SU-DHL-6 (cell line): Measurements from ENCODE around the gene FBXL13.

Experiments
- EZH2phosphoT487 ChIP-seq: fragments of 200-600 bp; sonication (generic), shearing (Covaris generic); conservative IDR thresholded peaks from 2 replicates; pipeline ENCODE4 v1.6.1; 2018; ENCODE audit warnings: mild to moderate bottlenecking, antibody characterized with exemption, low read length, moderate library complexity, mixed read lengths
- TF ChIP-seq, protein P1 (sequence below): fragments of 200-600 bp; sonication (generic); IDR thresholded peaks from one replicate; pipeline ENCODE4 v1.5.1; 2017; ENCODE audit warnings: antibody characterized with exemption, mild to moderate bottlenecking, low read length, moderate library complexity; ENCODE audit not compliant: insufficient read depth, poor library complexity, severe bottlenecking

GRCh38 chr7:103025341-103025740 is 49.3 kb downstream of the FBXL13 start:
- TF ChIP-seq, protein P1, sequence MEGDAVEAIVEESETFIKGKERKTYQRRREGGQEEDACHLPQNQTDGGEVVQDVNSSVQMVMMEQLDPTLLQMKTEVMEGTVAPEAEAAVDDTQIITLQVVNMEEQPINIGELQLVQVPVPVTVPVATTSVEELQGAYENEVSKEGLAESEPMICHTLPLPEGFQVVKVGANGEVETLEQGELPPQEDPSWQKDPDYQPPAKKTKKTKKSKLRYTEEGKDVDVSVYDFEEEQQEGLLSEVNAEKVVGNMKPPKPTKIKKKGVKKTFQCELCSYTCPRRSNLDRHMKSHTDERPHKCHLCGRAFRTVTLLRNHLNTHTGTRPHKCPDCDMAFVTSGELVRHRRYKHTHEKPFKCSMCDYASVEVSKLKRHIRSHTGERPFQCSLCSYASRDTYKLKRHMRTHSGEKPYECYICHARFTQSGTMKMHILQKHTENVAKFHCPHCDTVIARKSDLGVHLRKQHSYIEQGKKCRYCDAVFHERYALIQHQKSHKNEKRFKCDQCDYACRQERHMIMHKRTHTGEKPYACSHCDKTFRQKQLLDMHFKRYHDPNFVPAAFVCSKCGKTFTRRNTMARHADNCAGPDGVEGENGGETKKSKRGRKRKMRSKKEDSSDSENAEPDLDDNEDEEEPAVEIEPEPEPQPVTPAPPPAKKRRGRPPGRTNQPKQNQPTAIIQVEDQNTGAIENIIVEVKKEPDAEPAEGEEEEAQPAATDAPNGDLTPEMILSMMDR = no peak
- TF ChIP-seq EZH2phosphoT487 = no peak
